Measurements from ENCODE around the gene DCXR. TPM values are rescaled to one million over a fixed set of nuclear protein-coding genes. Genes with fewer than 3 reads are reported as not detected.

The DCXR gene
- total and polyA plus RNA-seq, 2 of the 13 experiments (the other 11 are each of a cell fraction or from before 2014, with no cell fraction given), result 287 to 311 TPM

DNA sequence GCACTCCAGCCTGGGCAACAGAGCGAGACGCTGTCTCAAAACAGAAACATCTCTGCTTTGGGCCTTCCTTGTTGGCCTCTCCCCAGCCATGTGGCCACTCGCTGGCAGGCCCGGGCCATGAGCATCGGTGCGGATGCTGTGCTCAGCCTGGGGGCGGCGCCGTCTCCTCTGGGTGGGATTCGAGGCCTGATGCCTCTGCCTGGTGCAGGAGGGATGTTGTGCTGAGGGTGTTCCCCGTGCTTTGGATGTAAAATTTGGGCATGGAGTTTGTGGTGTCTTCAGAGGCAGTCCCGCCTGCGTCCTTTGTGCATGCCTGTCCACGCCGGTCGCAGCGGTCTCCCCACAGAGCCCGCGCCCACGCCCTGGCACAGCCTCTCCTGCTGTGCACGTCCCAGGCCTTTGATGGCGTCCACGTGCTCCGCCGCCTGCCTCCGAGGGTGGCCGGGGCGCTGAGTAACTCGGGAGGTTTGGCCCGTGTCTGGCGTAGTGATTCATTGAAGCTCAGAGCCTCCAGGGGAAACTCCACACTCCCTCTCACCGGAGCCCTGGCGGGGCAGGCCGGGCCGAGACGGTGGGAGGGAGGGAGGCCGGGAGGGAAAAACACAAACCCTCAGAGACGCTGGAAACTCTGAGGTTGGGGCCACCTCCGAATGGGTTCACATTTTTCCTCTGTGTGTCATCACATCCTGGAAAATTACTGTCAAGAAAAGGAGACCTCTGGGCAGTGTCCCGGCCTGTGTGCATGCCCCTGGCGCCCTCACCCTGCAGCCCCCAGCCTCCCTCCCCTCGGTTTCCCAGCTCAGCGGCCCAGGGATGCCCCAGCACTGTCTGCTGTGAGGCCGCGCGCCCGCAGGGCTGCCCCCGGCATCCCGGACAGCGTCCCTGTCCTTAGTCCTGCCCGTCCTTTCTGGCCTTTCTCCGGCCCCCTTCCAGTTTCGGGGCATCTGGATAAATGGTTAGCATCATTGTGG is 33.8 kb downstream of the DCXR start (continued):
- TF ChIP-seq TSC22D2 (CRISPR knock-in tag; IDR thresholded peaks at IDR 0.05; ENCODE audit: borderline replicate concordance), result peak; percentile 63; the same call in 1 of the 2 replicates
- TF ChIP-seq ZNF101 (CRISPR knock-in tag; IDR thresholded peaks at IDR 0.05; ENCODE audit: borderline replicate concordance, low read depth), result no peak
- no peak for TF ChIP-seq RCOR2 (CRISPR knock-in tag; IDR thresholded peaks at IDR 0.05)
- no peak for TF ChIP-seq ZNF496 (CRISPR knock-in tag; IDR thresholded peaks at IDR 0.05; ENCODE audit: insufficient replicate concordance)
- TF ChIP-seq, protein P1, sequence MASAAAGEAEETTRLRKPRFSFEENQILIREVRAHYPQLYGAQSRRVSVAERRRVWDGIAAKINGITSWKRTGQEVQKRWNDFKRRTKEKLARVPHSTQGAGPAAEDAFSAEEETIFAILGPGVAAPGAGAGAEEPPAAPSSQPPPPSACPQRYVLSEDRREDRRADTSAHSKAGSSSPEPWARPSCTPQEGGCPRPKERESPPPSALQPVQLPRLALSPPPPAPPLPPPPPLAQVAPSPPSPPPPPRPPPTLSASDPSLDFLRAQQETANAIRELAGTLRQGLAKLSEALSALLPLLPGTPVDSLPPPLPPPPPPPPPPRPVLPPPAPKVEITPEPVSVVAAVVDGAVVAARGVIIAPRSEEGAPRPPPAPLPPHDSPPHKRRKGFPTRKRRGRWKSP (CRISPR knock-in tag; IDR thresholded peaks at IDR 0.05), result peak; percentile 88
- TF ChIP-seq MBNL3 (CRISPR knock-in tag; conservative IDR thresholded peaks at IDR 0.05), result no peak
- TF ChIP-seq, protein P2, sequence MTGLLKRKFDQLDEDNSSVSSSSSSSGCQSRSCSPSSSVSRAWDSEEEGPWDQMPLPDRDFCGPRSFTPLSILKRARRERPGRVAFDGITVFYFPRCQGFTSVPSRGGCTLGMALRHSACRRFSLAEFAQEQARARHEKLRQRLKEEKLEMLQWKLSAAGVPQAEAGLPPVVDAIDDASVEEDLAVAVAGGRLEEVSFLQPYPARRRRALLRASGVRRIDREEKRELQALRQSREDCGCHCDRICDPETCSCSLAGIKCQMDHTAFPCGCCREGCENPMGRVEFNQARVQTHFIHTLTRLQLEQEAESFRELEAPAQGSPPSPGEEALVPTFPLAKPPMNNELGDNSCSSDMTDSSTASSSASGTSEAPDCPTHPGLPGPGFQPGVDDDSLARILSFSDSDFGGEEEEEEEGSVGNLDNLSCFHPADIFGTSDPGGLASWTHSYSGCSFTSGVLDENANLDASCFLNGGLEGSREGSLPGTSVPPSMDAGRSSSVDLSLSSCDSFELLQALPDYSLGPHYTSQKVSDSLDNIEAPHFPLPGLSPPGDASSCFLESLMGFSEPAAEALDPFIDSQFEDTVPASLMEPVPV (CRISPR knock-in tag; IDR thresholded peaks at IDR 0.05), result peak; percentile 82
- TF ChIP-seq ZNF44 (CRISPR knock-in tag; IDR thresholded peaks at IDR 0.05), result peak; percentile 70; the same call in 1 of the 2 replicates
- peak; percentile 63; the same call in 1 of the 2 replicates for TF ChIP-seq ZNF839 (CRISPR knock-in tag; IDR thresholded peaks at IDR 0.05; ENCODE audit: borderline replicate concordance)
- TF ChIP-seq XBP1 (CRISPR knock-in tag; IDR thresholded peaks at IDR 0.05), result no peak
- TF ChIP-seq MEIS1 (CRISPR knock-in tag; IDR thresholded peaks at IDR 0.05; ENCODE audit: borderline replicate concordance), result 0 out of 2 replicates have a peak, but pooled peaks have one; percentile 68
- TF ChIP-seq ZNF577 (CRISPR knock-in tag; IDR thresholded peaks at IDR 0.05; ENCODE audit: borderline replicate concordance, low read depth), result no peak
- TF ChIP-seq, protein P3, sequence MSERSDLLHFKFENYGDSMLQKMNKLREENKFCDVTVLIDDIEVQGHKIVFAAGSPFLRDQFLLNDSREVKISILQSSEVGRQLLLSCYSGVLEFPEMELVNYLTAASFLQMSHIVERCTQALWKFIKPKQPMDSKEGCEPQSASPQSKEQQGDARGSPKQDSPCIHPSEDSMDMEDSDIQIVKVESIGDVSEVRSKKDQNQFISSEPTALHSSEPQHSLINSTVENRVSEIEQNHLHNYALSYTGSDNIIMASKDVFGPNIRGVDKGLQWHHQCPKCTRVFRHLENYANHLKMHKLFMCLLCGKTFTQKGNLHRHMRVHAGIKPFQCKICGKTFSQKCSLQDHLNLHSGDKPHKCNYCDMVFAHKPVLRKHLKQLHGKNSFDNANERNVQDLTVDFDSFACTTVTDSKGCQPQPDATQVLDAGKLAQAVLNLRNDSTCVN (CRISPR knock-in tag; IDR thresholded peaks at IDR 0.05; ENCODE audit: borderline replicate concordance), result peak; percentile 87; the same call in 1 of the 2 replicates
- 0 out of 2 replicates have a peak, but pooled peaks have one; percentile 16 for TF ChIP-seq TGIF2 (CRISPR knock-in tag; IDR thresholded peaks at IDR 0.05)
- TF ChIP-seq ZSCAN9 (CRISPR knock-in tag; IDR thresholded peaks at IDR 0.05; ENCODE audit: borderline replicate concordance), result peak; percentile 91
- TF ChIP-seq, protein P4, sequence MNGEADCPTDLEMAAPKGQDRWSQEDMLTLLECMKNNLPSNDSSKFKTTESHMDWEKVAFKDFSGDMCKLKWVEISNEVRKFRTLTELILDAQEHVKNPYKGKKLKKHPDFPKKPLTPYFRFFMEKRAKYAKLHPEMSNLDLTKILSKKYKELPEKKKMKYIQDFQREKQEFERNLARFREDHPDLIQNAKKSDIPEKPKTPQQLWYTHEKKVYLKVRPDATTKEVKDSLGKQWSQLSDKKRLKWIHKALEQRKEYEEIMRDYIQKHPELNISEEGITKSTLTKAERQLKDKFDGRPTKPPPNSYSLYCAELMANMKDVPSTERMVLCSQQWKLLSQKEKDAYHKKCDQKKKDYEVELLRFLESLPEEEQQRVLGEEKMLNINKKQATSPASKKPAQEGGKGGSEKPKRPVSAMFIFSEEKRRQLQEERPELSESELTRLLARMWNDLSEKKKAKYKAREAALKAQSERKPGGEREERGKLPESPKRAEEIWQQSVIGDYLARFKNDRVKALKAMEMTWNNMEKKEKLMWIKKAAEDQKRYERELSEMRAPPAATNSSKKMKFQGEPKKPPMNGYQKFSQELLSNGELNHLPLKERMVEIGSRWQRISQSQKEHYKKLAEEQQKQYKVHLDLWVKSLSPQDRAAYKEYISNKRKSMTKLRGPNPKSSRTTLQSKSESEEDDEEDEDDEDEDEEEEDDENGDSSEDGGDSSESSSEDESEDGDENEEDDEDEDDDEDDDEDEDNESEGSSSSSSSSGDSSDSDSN (CRISPR knock-in tag; IDR thresholded peaks at IDR 0.05), result peak; percentile 98
- TF ChIP-seq ZNF124 (CRISPR knock-in tag; IDR thresholded peaks at IDR 0.05), result no peak; the same call in 1 of the 2 replicates
- 0 out of 2 replicates have a peak, but pooled peaks have one; percentile 23 for TF ChIP-seq ZNF782 (CRISPR knock-in tag; IDR thresholded peaks at IDR 0.05; ENCODE audit: borderline replicate concordance)
- peak; percentile 85 for TF ChIP-seq YEATS2 (CRISPR knock-in tag; IDR thresholded peaks at IDR 0.05; ENCODE audit: borderline replicate concordance)
